WTC11 (cell line): ENCODE measurements around the gene CLDN9. TPM values are rescaled to one million over a fixed set of nuclear protein-coding genes. Genes with fewer than 3 reads are reported as not detected.
A peak's percentile ranks its signal among the peaks of the same experiment; 100 is the strongest.

Source experiments
- ATAC-seq: fragments of 200-7000 bp; cut with Tn5 transposase; 2 replicates; pipeline ENCODE4 v1.10.0; 2021; ENCODE audit warnings: mild to moderate bottlenecking, moderate library complexity
- CTCF ChIA-PET: fragments of 300-600 bp; sonication (Branson Sonifier 250); formaldehyde crosslinking; loops from one replicate; lab custom pipeline; 2021; ENCODE audit warnings: antibody characterized with exemption; lab: Charles Lee
- POLR2A ChIA-PET: fragments of 350-600 bp; sonication (Branson Sonifier 250); formaldehyde crosslinking; loops from one replicate; lab custom pipeline; 2021; ENCODE audit warnings: antibody characterized with exemption; lab: Charles Lee
- DNase-seq: peaks from one replicate; pipeline ENCODE4 v3.0.0; 2021; ENCODE audit warnings: low spot score
- H3K27ac Mint-ChIP-seq: 2 replicates; pipeline ENCODE4 v1.8.0; 2021; ENCODE audit warnings: mixed read lengths
- H3K27me3 Mint-ChIP-seq: 2 replicates; pipeline ENCODE4 v1.8.0; 2021; ENCODE audit warnings: low read depth, mild to moderate bottlenecking, moderate library complexity, mixed read lengths
- H3K36me3 Mint-ChIP-seq: 2 replicates; pipeline ENCODE4 v1.8.0; 2021; ENCODE audit warnings: mixed read lengths
- H3K4me1 Mint-ChIP-seq: 2 replicates; pipeline ENCODE4 v1.8.0; 2022; ENCODE audit warnings: mixed read lengths
- H3K4me3 Mint-ChIP-seq: 2 replicates; pipeline ENCODE4 v1.8.0; 2021; ENCODE audit warnings: mild to moderate bottlenecking, moderate library complexity, mixed read lengths
- H3K9me3 Mint-ChIP-seq: 2 replicates; pipeline ENCODE4 v1.8.0; 2021; ENCODE audit warnings: mixed read lengths
- CBFB ChIP-seq: sonication (generic); formaldehyde crosslinking; IDR thresholded peaks from 2 replicates; pipeline ENCODE4 v1.8.1; 2022; ENCODE audit warnings: mild to moderate bottlenecking, low read depth, missing genetic modification reagents
- E2F1 ChIP-seq: sonication (generic); formaldehyde crosslinking; IDR thresholded peaks from 2 replicates; pipeline ENCODE4 v1.8.0; 2022; ENCODE audit warnings: mild to moderate bottlenecking, missing genetic modification reagents
- E2F4 ChIP-seq: sonication (generic); formaldehyde crosslinking; IDR thresholded peaks from 2 replicates; pipeline ENCODE4 v1.8.1; 2022; ENCODE audit warnings: low read depth, mild to moderate bottlenecking, moderate library complexity, missing genetic modification reagents, borderline replicate concordance
- ELF4 ChIP-seq: sonication (generic); formaldehyde crosslinking; IDR thresholded peaks from 2 replicates; pipeline ENCODE4 v1.8.1; 2022; ENCODE audit warnings: low read depth, mild to moderate bottlenecking, moderate library complexity, missing genetic modification reagents
- ERG ChIP-seq: fragments of 250-450 bp; sonication (Bioruptor Pico); IDR thresholded peaks from 2 replicates; pipeline ENCODE4 v1.8.0; 2021; ENCODE audit warnings: mild to moderate bottlenecking
- ESRRA ChIP-seq: sonication (generic); formaldehyde crosslinking; IDR thresholded peaks from 2 replicates; pipeline ENCODE4 v1.8.1; 2022; ENCODE audit warnings: mild to moderate bottlenecking, missing genetic modification reagents, borderline replicate concordance
- FOXK1 ChIP-seq: sonication (generic); formaldehyde crosslinking; IDR thresholded peaks from 2 replicates; pipeline ENCODE4 v1.8.0; 2022; ENCODE audit warnings: mild to moderate bottlenecking, moderate library complexity, missing genetic modification reagents
- GTF2I ChIP-seq: fragments of 250-450 bp; sonication (Bioruptor Pico); conservative IDR thresholded peaks from 2 replicates; pipeline ENCODE4 v1.4.0; 2021; ENCODE audit warnings: mild to moderate bottlenecking
- JAZF1 ChIP-seq: fragments of 250-450 bp; sonication (Bioruptor Pico); IDR thresholded peaks from 2 replicates; pipeline ENCODE4 v1.9.0; 2021; ENCODE audit warnings: moderate library complexity, mild to moderate bottlenecking, inconsistent platforms
- NFATC4 ChIP-seq: fragments of 250-450 bp; sonication (Bioruptor Pico); IDR thresholded peaks from 2 replicates; pipeline ENCODE4 v1.9.0; 2021; ENCODE audit warnings: mild to moderate bottlenecking
- NR3C1 ChIP-seq: sonication (generic); formaldehyde crosslinking; conservative IDR thresholded peaks from 2 replicates; pipeline ENCODE4 v1.8.1; 2023; ENCODE audit warnings: low read depth, mild to moderate bottlenecking, missing genetic modification reagents
- SP1 ChIP-seq: sonication (generic); formaldehyde crosslinking; conservative IDR thresholded peaks from 2 replicates; pipeline ENCODE4 v1.8.1; 2022; ENCODE audit warnings: missing genetic modification reagents
- TEAD4 ChIP-seq: sonication (generic); formaldehyde crosslinking; IDR thresholded peaks from 2 replicates; pipeline ENCODE4 v1.8.0; 2022; ENCODE audit warnings: mild to moderate bottlenecking, missing genetic modification reagents
- ZSCAN18 ChIP-seq: fragments of 250-450 bp; sonication (Bioruptor Pico); IDR thresholded peaks from 2 replicates; pipeline ENCODE4 v2.1.2; 2022; ENCODE audit warnings: mild to moderate bottlenecking, moderate library complexity
- total RNA-seq: library from RNA; stranded (reverse); gene quantifications from 3 replicates; pipeline ENCODE4 v1.2.3, GENCODE V29; 2021

Gene CLDN9
- total RNA-seq, 1 experiment from 2014 or later, result 0.92 TPM

- ATAC-seq, result no peak
- no peak overlapping the region for H3K27ac Mint-ChIP-seq
- H3K4me1 Mint-ChIP-seq, result peaks cover 35% of the 10 kb centered on the region
- CTCF ChIA-PET, result interaction anchor here (0.6 to 9.8 kb wide), 16 partner anchors 6 to 305 kb away, joined by 3 to 355 read pairs (median 18); partner anchors contain the start of genes BICDL2, CLDN6, CLDN9 and HCFC1R1
- peak; percentile 18 for DNase-seq
- H3K4me3 Mint-ChIP-seq, result no peak overlapping the region
- peaks cover 23% of the 10 kb centered on the region for H3K36me3 Mint-ChIP-seq
- TF ChIP-seq NR3C1 (CRISPR knock-in tag) (no peak), JAZF1 (no peak), E2F1 (no peak), SP1 (CRISPR knock-in tag) (no peak), FOXK1 (no peak), ZSCAN18 (no peak), TEAD4 (CRISPR knock-in tag) (no peak)
- TF ChIP-seq, all 79 proteins: peak for 0
- Mint-ChIP-seq H3K27me3 (no peaks in the 10 kb centered on the region), H3K9me3 (no peaks in the 10 kb centered on the region)
- POLR2A ChIA-PET, result interaction anchor here (0.7 to 17.1 kb wide), 10 partner anchors 8 to 1512 kb away, joined by 3 to 502 read pairs (median 6); partner anchors contain the start of genes CLDN6, CLDN9 and TNFRSF12A
Observed at GRCh38 chr16:3026609-3027488, 14.1 kb downstream of the CLDN9 start.

GRCh38 chr16:3027489-3027795, 14.7 kb downstream of the CLDN9 start:
- Mint-ChIP-seq H3K9me3 (no peaks in the 10 kb centered on the region), H3K4me1 (peaks cover 31% of the 10 kb centered on the region), H3K27me3 (no peaks in the 10 kb centered on the region), H3K27ac (no peak overlapping the region), H3K36me3 (peaks cover 23% of the 10 kb centered on the region), H3K4me3 (peak overlapping the region; percentile 36; the same call in 1 of the 2 replicates)
- CTCF ChIA-PET, result interaction anchor here (0.6 to 9.8 kb wide), 42 partner anchors 7 to 305 kb away, joined by 3 to 355 read pairs (median 8); partner anchors contain the start of genes BICDL2, CLDN6, CLDN9 and FLYWCH2
- no peak for DNase-seq
- ATAC-seq, result no peak
- POLR2A ChIA-PET, result interaction anchor here (0.5 to 17.1 kb wide), 18 partner anchors 8 to 1511 kb away, joined by 3 to 502 read pairs (median 5); partner anchors contain the start of genes BICDL2, CLDN6, CLDN9 and TNFRSF12A
- TF ChIP-seq CBFB (CRISPR knock-in tag) (no peak), NFATC4 (CRISPR knock-in tag) (no peak), ZSCAN18 (no peak), ESRRA (no peak), GTF2I (CRISPR knock-in tag) (no peak), E2F4 (CRISPR knock-in tag) (no peak), ERG (CRISPR knock-in tag) (no peak), ELF4 (CRISPR knock-in tag) (no peak)
